ENCODE measurements around the gene ZEB2. TPM values are rescaled to one million over a fixed set of nuclear protein-coding genes. Genes with fewer than 3 reads are reported as not detected.

ZEB2 gene
- polyA plus RNA-seq, 2 of the 4 experiments (the other 2 are of a cell fraction): 4.2 to 7.0 TPM

DNA sequence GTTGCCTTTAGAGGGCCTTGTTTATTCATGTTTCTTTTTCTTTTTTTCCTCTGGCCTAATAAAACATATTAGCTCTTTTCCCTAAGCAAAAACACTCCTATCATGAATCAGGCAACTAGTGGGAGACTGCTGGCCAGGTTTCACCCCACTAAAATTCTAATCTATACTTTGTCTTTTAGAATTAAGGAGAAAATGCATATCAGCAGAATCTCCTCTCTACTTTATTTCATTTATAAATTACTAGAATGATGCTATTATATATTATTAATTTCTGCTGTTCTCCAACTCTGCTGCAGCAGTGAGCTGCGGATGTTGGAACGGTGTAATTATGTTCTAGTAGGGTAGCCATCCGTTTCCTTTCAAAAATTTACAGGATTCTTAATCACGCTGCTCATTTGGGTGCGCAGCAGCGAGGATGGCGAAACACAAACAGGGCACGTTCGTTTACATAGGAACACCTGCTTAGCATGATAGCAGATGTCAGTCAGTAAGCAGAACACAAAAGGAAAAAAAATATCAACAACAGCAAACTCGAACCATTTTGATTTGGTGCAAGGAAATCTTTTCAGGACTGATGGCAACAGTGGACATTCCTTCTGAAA lies 30.5 kb downstream of the ZEB2 start:
- CTCF ChIA-PET: no interaction called here
- DNase-seq (ENCODE audit: low read depth in 1 of 2, low spot score in 1 of 2): no peak
- POLR2A ChIA-PET: no interaction called here

DNA sequence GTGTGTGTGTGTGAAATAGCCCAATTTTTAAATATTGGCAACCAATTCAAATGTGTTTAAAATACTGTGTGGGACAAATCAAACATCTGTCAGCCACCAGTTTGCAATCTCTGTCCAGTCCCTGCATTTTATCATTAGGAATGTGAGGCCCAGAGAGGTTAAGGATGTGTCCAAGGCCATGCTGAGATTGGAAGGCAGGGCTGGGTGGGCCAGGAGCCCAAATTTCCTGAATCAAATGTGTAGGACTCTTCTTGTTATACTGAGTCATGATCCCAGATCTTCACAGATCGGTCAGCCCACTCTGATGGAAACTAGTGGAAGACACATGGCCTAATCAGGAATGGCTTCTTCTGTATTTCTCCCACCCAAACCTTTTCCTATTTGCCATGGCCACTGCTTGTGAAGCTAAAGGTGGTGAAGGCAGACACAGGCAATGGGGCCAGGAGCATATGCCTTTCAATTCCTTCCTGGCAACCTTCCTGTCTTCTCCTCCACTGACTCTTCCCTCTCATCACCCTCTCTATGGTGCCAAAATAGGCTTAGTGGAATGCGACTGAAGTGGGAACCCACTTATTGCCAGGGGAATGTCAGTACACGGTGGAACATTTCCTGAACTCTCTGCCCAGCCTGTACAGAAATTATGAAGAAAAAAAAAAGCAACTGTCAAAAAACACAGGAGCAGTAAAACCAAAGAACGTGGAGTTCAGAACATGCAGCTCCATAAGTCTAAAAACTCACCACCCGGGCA lies 35.5 kb downstream of the ZEB2 start:
- Histone ChIP-seq H3K4me1 (0 out of 3 replicates have a peak, but pooled peaks cover 5% of the 10 kb centered on the region), H3K4me2 (no peak overlapping the region), H3K9me3 (no peaks in the 10 kb centered on the region), H3K4me3 (no peak overlapping the region), H3K27ac (no peak overlapping the region)
- ChIA-PET CTCF (no interaction called here), POLR2A (interaction anchor here (0.7 kb wide), 1 partner anchor 14 kb away, joined by 4 read pairs; no protein-coding TSS in a partner anchor)
- FAIRE-seq: no peak
- DNase-seq (ENCODE audit: low read depth in 1 of 2, low spot score in 1 of 2): no peak
- ATAC-seq: no peak
- TF ChIP-seq CBX8 (IDR thresholded peaks at IDR 0.05) (no peak), HDAC2 (IDR thresholded peaks at IDR 0.05) (no peak), MYC (IDR thresholded peaks at IDR 0.05; ENCODE audit: borderline replicate concordance, low read length) (no peak), EHMT2 (IDR thresholded peaks at IDR 0.05; ENCODE audit: low read depth) (no peak), ZSCAN20 (CRISPR knock-in tag; IDR thresholded peaks at IDR 0.05) (no peak), BHLHE40 (IDR thresholded peaks at IDR 0.05; ENCODE audit: low read depth, low read length) (no peak), EP300 (IDR thresholded peaks at IDR 0.05) (no peak), RFX5 (IDR thresholded peaks at IDR 0.05) (no peak), POLR2A (IDR thresholded peaks at IDR 0.05; ENCODE audit: low read length) (no peak), MAZ (IDR thresholded peaks at IDR 0.05; ENCODE audit: borderline replicate concordance, low read depth, low read length) (no peak), KDM1A (IDR thresholded peaks at IDR 0.05; ENCODE audit: low read depth) (no peak), GATA3 (IDR thresholded peaks at IDR 0.05; ENCODE audit: borderline replicate concordance) (no peak), NPAS2 (CRISPR knock-in tag; IDR thresholded peaks at IDR 0.05; ENCODE audit: borderline replicate concordance) (no peak), PHF8 (IDR thresholded peaks at IDR 0.05; ENCODE audit: borderline replicate concordance, low read depth) (no peak), RAD21 (conservative IDR thresholded peaks at IDR 0.05 in 1 of 2, IDR thresholded peaks at IDR 0.05 in 1 of 2) (no peak)
- TF ChIP-seq, protein P1, sequence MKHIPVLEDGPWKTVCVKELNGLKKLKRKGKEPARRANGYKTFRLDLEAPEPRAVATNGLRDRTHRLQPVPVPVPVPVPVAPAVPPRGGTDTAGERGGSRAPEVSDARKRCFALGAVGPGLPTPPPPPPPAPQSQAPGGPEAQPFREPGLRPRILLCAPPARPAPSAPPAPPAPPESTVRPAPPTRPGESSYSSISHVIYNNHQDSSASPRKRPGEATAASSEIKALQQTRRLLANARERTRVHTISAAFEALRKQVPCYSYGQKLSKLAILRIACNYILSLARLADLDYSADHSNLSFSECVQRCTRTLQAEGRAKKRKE (CRISPR knock-in tag; IDR thresholded peaks at IDR 0.05; ENCODE audit: low read depth): no peak
- TF ChIP-seq, protein P2, sequence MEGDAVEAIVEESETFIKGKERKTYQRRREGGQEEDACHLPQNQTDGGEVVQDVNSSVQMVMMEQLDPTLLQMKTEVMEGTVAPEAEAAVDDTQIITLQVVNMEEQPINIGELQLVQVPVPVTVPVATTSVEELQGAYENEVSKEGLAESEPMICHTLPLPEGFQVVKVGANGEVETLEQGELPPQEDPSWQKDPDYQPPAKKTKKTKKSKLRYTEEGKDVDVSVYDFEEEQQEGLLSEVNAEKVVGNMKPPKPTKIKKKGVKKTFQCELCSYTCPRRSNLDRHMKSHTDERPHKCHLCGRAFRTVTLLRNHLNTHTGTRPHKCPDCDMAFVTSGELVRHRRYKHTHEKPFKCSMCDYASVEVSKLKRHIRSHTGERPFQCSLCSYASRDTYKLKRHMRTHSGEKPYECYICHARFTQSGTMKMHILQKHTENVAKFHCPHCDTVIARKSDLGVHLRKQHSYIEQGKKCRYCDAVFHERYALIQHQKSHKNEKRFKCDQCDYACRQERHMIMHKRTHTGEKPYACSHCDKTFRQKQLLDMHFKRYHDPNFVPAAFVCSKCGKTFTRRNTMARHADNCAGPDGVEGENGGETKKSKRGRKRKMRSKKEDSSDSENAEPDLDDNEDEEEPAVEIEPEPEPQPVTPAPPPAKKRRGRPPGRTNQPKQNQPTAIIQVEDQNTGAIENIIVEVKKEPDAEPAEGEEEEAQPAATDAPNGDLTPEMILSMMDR (IDR thresholded peaks at IDR 0.05): no peak
- TF ChIP-seq, protein P3, sequence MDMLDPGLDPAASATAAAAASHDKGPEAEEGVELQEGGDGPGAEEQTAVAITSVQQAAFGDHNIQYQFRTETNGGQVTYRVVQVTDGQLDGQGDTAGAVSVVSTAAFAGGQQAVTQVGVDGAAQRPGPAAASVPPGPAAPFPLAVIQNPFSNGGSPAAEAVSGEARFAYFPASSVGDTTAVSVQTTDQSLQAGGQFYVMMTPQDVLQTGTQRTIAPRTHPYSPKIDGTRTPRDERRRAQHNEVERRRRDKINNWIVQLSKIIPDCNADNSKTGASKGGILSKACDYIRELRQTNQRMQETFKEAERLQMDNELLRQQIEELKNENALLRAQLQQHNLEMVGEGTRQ (IDR thresholded peaks at IDR 0.05): no peak
- TF ChIP-seq, protein P4, sequence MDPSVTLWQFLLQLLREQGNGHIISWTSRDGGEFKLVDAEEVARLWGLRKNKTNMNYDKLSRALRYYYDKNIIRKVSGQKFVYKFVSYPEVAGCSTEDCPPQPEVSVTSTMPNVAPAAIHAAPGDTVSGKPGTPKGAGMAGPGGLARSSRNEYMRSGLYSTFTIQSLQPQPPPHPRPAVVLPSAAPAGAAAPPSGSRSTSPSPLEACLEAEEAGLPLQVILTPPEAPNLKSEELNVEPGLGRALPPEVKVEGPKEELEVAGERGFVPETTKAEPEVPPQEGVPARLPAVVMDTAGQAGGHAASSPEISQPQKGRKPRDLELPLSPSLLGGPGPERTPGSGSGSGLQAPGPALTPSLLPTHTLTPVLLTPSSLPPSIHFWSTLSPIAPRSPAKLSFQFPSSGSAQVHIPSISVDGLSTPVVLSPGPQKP (IDR thresholded peaks at IDR 0.05; ENCODE audit: low read depth, low read length): no peak
- TF ChIP-seq, protein P5, sequence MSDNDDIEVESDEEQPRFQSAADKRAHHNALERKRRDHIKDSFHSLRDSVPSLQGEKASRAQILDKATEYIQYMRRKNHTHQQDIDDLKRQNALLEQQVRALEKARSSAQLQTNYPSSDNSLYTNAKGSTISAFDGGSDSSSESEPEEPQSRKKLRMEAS (IDR thresholded peaks at IDR 0.05): no peak
- WGBS (ENCODE audit: missing lambda C conversion rate): 87% methylated on average over 5 of the region's 5 CpGs

More for the DNA sequence above, 30.5 kb downstream of the ZEB2 start:
- Histone ChIP-seq H3K4me1 (no peaks in the 10 kb centered on the region), H3K4me2 (no peak overlapping the region), H3K9me3 (no peaks in the 10 kb centered on the region), H3K4me3 (no peak overlapping the region), H3K27ac (no peak overlapping the region)
- ATAC-seq (no peak), FAIRE-seq (no peak)
- WGBS (ENCODE audit: missing lambda C conversion rate): 87% methylated on average over 10 of the region's 10 CpGs
- TF ChIP-seq CBX8 (IDR thresholded peaks at IDR 0.05) (no peak), ESRRA (IDR thresholded peaks at IDR 0.05; ENCODE audit: borderline replicate concordance, low read length) (no peak), SREBF2 (IDR thresholded peaks at IDR 0.05) (no peak), KDM5A (IDR thresholded peaks at IDR 0.05) (no peak), ZNF302 (CRISPR knock-in tag; IDR thresholded peaks at IDR 0.05) (no peak)
